Measurements from ENCODE around the gene GOLGA1.

The GOLGA1 gene

GRCh38 chr9:124881138-124881743 is 59.6 kb downstream of the GOLGA1 start:
- DNase-seq: no peak

- no peak for DNase-seq
These were observed 60.4 kb downstream of the GOLGA1 start for GRCh38 chr9:124880501-124880900.

GRCh38 chr9:124879226-124879625 is 61.7 kb downstream of the GOLGA1 start:
- DNase-seq: no peak

GRCh38 chr9:124878518-124878917 is 62.4 kb downstream of the GOLGA1 start:
- DNase-seq: no peak

- DNase-seq: no peak
These were observed 62.9 kb downstream of the GOLGA1 start for GRCh38 chr9:124878021-124878420.

- no peak for DNase-seq
These were observed 63.7 kb downstream of the GOLGA1 start for GRCh38 chr9:124877021-124877782.

GRCh38 chr9:124875501-124875900 is 65.4 kb downstream of the GOLGA1 start:
- DNase-seq: no peak

- DNase-seq: no peak
These were observed 67.2 kb downstream of the GOLGA1 start for GRCh38 chr9:124873664-124874063.

GRCh38 chr9:124871156-124871561 is 69.7 kb downstream of the GOLGA1 start:
- no peak for DNase-seq

GRCh38 chr9:124870723-124871122 is 70.2 kb downstream of the GOLGA1 start:
- no peak for DNase-seq

- DNase-seq: no peak
These were observed 70.8 kb downstream of the GOLGA1 start for GRCh38 chr9:124869986-124870560.

GRCh38 chr9:124869466-124869985 is 71.4 kb downstream of the GOLGA1 start:
- no peak for DNase-seq

GRCh38 chr9:124868511-124869465 is 72.1 kb downstream of the GOLGA1 start:
- no peak for DNase-seq

GRCh38 chr9:124863371-124863871 is 77.5 kb downstream of the GOLGA1 start:
- no peak for DNase-seq

GRCh38 chr9:124861342-124862229 is 79.3 kb downstream of the GOLGA1 start, which contains the start of the genes ARPC5L and RPL35:
Gene ARPC5L, plus strand, starts transcription at chr9:124862130. Its CDS starts 7,161 bp downstream, at chr9:124869291.
Gene RPL35, minus strand, starts transcription at chr9:124861957. Its CDS starts 45 bp downstream, at chr9:124861912.
- DNase-seq: peak; percentile 58

- no peak for DNase-seq
These were observed 80.1 kb downstream of the GOLGA1 start for GRCh38 chr9:124860582-124861341.

- DNase-seq: no peak
These were observed 80.9 kb downstream of the GOLGA1 start for GRCh38 chr9:124859803-124860581.

- DNase-seq: no peak
These were observed 82.4 kb downstream of the GOLGA1 start for GRCh38 chr9:124858330-124859046.
